HG03045 (cell line): Measurements from ENCODE around the gene TACR1.
"Not testable (repeated sequence)": the region's sequence is repeated elsewhere in the genome, so short reads cannot be mapped to it uniquely, and the experiment has no call there.

Source experiments
- ATAC-seq: cut with Tn5 transposase; IDR thresholded peaks from one replicate; pipeline ENCODE4 v1.9.1; 2021; ENCODE audit warnings: mild to moderate bottlenecking, moderate library complexity; ENCODE audit not compliant: unreplicated experiment

TACR1 gene

DNA sequence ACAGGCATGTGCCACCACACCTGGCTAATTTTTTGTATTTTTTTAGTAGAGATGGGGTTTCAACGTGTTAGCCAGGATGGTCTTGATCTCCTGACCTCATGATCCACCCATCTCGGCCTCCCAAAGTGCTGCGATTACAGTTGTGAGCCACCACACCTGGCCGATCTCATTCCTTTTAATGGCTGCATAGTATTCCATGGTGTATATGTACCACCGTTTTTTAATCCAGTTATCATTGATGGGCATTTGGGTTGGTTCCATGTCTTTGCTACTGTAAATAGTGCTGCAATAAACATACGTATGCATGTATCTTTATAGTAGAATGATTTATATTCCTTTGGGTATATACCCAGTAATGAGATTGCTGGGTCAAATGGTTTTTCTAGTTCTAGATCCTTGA lies 51.4 kb downstream of the TACR1 start:
- not testable (repeated sequence) for ATAC-seq

DNA sequence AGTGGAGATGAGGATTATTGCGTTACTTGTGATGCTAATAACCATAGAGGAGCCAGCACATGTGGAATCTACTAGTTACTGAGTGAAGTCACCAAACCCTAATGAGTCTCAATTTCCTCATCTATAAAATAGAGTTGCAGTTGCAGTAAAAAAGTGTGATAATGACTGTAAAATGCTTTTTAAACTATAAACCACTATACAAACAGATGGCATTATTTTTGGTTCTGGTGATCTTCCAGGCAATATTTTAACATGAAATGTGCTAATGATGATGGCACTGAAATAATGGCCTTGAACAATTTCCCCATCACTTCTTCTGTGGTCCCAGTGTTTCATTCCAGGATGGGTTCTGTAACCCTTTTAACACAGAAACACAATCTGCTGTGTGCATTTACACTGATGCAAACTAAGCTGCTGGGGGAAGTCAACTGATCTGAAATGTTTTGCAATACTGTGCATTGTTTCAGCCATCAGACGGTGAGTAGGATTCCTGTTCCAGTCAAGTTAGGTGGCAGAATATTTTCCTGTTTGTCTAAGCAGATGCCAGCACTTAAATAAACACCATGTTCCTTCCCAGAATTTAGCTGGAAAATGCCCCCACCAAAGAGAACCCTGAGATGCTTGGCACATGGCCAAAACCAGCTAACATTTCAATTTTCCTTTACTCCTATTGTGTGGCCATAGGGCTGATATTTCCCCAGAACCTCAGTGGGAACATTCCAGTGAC lies 52.6 kb downstream of the TACR1 start:
- ATAC-seq: no peak

DNA sequence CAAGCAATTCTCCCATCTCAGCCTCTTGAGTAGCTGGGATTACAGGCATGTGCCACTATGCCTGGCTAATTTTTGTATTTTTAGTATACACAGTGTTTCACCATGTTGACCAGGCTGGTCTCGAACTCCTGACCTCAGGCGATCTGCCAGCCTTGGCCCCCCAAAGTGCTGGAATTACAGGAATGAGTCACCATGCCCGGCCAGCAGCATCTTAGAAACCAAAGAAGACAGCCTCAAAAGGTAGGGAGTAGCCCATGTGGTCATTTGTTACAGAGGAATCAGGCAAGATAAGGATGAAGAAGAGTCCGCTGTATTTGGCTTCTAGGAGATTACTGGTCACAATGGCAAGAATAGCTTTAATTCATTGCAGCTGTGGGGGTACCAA lies 53.1 kb downstream of the TACR1 start:
- not testable (repeated sequence) for ATAC-seq

DNA sequence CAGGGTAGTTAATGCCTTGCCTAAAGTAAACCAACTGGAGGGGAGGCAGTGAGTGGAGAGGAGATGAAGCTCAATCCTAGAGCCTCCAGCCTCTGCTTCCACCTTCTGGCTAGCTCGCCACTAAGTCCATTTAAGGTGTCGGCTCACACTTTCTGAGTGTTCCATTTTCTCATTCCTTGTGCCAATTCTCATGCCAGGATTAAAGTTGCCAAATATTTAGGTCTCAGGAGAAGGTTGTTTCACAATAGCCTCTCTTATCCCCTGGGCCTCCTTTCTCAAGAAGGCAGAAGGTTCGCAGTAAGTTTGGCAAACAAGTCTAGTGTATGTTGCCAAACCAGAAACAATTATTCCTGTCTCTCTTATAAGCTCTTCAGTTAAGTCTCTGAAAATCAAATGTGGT lies 57.2 kb downstream of the TACR1 start:
- ATAC-seq: no peak

DNA sequence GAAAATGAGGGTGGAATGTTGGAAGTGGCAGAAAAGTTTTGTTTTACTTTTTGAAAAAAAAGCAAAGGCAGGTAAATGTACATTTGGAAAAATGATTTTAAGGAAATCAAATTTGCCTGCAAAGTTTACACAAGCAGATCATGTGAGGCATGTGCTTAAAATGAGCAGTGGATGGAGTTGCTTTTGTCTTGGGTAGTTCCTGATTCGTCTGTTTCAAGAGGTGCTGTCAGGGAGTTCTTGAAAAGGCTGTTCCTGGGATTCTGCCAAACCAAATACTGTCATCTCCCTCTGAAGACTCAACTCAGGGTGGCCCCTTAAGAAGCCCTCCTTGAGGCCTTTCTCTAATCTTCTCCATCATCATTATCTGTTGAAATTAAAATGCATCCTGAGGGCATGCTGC lies 59.0 kb downstream of the TACR1 start:
- ATAC-seq: no peak

DNA sequence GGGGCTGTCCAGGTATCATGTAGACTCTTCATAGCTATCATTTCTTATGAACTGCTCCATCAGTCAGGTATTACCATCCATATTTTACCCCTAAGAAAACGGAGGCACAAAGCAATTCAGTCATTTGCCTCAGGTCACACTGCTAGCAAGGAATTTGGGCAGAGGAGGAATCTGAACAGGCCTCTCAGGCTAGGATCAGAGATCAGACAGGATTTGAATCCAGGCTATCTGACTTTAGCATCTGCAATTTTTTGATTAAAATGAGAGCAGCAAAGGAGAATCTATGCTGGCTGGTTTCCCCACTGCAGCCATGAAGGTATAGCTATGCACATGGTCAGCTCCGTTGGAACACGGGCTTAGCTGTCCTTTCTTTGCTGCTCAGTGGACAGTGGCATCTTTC lies 60.1 kb downstream of the TACR1 start:
- ATAC-seq: no peak

DNA sequence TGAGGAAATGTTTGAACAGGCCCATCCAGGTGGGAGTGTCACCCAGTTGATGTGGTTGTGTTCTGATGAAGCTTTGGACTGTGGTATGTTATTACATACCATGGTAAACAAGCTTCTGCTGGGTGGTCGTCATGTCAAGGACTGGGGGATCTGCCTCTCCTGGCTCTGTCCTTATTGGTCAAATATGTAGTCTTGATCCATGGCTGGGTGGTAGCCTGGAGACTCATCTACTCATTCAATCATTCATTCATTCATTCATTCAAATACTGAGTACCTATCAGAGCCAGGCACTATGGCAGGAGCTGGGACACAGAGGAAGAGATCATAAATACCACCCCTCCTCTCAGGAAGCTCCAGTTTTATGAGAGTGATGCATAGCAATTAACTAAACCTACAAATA lies 60.8 kb downstream of the TACR1 start:
- ATAC-seq: no peak

DNA sequence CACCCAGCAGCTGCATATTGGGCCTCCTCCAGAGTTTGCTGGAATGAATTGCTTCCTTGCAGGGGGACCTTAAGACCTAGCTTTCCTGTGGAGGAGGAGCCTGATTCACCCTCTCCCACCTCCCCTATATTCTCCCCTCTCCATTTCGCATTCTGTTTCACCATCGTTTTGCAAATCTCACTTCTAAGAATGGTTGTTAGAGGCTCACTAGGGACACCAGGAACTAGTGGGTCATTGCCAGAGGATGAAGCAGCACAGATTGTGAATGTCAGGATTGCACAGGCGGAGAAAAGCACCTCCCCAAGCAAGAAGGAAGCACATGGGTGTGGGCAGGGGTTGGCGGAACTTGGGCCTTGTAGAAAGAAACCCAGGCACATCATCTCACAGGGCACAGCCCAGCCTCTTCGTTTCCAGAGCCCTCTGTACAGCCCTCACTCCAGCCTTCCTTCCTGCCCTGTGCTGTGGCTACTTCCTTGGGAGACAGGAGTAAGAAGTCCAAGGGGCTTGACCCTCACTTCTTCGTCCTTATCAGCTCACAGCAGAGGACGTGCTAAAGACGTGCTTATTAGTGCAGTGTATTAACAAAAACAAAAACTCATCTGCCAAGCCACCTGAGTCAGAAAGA lies 63.4 kb downstream of the TACR1 start:
- ATAC-seq: no peak

DNA sequence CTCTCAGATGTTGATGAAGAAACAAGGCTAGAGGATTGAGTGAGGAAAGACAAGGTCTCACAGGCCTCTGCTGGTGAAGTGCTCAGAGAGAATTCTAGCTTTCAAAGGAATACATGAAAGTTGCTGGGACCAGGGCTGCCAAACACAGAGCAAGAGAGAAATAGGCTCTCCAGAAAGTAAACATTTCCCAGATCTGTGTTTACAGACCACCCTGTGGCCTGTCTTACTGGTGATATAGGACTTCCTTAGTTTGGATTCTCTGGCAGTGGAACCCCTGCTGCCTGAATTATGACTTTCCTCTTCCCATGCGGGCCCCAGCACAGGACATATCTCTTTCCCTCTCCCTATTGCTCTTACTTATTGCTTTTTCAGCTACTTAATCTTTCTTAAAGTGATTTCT lies 64.5 kb downstream of the TACR1 start:
- ATAC-seq: no peak

DNA sequence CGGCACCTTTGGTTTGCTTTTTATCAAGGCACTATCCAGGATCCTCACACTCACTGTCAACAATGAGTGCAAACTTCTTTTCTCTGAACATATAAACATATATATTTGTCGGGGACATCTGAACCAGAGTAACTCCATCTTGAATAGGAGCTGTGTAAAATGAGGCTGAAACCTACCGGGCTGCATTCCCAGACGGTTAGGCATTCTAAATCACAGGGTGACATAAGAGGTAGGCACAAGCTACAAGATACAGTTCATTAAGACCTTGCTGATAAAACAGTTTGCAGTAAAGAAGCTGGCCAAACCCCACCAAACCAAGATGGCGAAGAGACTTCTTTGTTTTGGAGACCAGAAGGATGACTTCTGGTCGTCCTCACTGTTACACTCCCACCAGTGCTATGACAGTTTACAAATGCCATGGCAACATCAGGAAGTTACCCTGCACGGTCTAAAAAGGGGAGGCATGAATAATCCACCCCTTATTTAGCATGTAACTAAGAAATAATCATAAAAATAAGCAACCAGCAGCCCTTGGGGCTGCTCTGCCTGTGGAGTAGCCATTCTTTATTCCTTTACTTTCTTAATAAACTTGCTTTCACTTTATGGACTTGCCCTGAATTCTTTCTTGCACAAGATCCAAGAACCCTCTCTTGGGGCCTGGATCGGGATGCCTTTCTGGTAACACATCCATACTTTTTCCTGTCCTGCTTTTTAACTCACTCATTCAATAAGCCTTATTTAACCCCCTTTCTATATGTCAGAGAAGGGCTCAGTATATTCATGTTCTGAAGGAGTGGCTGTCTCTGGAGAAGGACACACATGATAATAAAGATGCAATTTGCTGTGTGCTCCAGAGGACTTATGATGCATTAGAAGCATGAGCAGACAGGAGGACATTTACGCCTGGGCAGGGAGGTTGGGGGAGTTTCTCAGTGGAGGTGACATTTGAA lies 65.4 kb downstream of the TACR1 start:
- no peak for ATAC-seq

DNA sequence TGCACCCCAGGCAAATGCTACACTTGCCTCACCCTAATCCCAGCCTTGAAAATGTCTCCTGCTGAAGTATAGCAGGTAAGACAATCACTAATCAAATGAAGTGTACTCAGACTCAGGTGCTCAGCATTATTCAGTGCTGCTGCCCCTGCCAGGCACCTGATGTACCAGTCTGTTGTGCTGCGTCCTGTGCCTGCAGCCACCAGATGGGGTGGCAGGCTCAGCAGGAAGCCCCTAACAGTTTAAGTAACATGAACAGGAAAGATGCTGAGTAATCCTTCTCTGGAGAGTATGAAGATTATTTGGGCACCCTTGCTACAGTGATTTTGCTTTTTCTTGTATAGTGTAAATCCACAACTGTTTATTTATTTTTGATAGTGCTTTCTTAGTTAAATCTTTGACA lies 69.1 kb downstream of the TACR1 start:
- ATAC-seq: no peak

DNA sequence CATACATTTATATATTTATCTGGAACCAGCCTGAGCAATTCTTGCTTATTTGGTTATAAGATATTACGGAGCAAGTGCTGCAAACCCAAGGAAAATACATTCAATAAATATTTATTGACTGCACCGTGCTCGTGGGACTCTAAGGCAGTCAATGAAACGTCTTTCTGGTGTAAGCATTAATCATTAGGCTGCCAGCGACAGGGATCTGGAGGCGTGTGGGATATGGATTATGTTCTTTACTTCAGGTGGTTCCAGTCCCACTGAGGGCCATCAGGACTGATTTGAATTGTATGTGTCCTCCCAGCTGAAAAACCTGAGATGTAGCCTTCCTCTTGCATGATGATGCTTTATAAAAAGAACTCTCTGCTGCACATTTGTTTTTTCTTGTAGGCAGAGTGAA lies 75.4 kb downstream of the TACR1 start:
- ATAC-seq: no peak

DNA sequence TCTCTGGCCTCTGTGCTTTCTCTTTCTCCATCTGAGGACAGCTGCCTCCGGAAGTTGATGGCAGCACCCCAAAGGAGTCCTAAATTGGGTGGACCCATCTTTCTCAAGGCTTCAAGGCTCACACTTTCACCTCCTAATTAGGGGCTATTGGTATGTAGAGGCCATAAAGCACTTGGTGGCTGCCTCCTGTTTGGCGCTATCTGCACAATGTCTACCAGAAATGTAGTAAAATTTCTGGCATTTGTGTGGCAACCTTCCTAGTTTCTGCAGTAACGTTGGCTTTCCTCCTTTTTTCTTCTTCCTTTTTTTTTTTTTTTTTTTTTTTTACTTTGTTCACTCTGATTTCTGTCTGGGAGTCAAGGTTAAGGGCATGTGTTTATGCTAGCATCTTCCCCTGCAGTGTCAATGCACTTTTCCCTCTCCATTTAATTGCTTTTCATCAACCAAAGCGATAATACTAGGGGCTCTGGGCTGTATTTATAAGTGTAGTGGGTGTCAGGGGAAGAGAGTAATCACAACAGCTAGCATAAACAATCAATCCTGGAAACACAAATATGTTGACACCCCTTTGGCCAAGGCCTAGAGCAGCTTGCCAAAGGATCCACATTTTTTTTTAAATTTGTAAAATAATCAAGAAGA lies 86.0 kb downstream of the TACR1 start:
- ATAC-seq: no peak

DNA sequence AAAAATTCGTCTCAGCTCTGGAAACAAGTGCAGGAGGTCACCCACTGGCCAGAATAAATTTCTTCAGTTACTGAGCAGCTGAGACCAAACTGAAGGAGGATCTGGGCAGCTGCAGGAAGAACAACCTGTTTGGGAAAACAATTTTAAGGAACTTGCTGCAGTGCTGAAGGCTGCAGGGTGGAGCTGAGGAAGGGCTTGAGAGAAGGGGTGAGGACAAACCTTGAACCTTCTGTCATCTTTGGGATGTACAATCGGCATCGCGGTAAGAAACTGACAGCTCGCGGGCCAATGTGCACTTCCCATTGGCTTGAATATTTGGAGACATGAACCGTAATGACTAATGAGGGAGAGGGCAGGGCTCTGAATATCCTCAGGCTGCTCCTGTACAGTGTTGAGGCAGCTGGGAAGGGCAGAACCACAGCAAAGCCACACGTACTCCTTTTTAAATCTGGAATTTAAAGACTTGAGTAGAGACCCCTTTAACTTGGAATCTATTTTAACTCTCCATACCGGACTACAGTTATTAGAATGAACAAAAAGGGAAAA lies 90.3 kb downstream of the TACR1 start:
- no peak for ATAC-seq

DNA sequence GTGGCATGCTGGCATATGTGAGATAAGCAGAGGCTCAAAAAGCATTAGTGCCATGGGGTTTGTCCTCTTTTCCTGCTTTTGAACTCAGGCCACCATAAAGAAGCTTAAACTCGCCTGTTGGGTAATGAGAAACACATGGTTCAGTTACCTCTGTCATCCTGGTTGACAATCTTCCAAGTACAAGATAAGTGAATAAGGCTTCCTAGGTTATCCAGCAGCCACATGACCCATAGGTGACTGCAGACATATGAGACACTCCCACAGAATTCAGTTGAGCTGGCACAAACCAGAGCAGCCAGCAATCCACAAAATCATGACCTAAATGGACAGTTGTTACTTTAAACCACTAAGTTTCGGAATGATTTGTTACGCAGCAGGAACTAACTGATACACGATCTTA lies 97.3 kb downstream of the TACR1 start:
- ATAC-seq: no peak

DNA sequence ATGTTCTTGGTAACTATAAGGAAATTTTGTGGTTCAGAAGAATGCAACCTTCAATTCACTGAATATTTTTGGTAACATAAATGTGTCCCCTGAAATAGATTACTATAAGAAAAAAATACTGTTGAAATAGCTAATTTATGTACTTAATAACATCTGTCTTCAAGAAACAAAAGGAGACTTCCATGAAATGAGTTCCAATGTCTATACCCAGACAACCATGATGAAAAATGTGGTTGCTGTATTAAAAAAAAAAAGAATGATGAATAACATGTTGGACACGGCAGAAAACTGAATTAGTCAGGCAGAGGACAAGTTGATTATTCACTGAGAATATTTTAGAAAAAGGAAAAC lies 98.5 kb downstream of the TACR1 start:
- no peak for ATAC-seq

DNA sequence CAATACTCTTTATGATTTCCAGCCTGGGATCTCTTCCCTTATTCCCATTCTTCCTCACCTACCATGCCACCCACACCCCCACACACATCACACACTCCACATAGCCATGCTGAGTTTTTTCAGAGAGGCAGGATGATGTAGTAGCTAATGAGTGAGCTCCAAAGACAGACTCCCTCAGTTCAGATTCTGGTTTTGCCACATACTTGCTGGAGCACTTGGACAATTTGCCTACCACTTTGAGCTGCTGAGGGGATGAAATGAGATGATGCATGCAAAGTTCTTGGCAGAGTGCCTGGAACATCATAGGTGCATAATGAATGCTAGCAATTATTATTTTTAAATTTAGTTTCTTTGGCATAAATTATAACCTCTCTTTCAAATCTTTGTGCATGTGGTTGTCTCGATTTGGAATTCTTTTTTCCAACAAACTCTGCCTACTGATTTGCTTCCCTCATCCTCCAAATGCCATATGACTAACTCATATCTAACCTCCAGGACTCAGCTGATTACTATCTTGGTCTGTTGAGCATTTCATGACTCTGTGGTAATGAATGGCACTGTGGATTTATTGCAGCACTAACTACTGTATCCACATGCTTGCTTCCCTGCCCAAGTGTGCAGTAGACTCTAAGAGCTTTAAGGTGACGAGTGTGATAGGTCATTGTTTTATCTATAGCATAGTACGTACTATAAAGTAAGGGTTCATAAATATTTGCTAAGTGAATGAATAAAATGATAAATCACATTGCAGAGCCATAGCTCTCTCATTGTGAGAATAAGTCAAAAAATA lies 99.1 kb downstream of the TACR1 start:
- no peak for ATAC-seq

DNA sequence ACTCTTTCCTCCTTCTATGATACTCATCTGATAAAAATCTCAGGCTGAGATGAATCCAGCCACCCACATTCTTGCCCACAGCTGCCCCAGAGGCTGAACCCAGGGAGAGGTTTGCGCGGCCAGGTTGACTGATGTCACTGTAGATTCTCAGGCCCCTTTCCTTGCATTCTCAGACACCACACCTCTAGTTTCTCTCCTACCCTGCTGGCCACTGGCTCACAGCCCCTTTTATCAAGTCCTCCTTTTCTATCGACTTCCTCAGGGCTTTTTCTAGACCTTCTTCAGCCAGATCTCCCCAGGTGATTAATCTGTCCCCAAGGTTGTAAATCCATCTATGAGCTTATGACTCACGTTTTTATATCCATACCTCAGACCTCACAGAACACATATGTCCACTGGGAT lies 99.8 kb downstream of the TACR1 start:
- ATAC-seq: no peak

DNA sequence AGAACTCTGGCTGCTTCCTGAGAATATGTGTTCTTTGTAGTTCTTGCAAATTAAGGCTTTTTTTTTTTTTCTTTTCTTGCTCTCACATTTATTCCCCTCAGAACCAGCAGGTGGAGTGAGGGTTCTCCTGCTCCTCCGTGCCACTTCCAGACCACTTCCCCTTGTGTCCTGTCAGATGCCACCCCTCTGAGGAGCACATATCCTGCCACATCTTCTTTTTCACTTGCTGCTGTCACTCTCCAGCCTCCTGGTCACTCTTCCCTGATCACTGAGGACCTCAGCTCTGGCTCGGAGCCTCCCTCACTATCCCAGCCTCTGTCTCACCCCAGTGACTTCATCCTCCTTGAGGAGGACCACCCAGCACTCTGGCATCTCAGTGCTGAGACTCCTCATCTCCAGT lies 100.5 kb downstream of the TACR1 start:
- ATAC-seq: no peak

DNA sequence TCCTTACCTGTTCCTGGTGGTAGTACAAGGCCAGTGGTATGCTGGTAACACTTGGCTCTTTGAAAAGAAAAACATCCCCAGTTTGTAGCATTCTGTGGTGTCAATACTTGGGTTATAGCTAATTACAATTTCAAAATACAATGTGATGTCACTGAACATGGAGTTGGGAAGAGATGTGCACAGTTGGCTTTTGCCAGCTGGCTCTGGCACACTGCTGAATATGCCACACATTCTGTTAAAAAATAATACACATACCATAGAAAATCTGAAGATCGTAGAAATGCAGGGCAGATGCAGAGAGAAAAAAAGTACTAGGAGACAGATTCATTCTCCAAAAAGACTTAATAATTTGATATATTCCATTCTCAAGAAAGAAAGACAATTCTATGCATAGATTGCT lies 101.5 kb downstream of the TACR1 start:
- ATAC-seq: no peak
